Stimulated activated CD8-positive, alpha-beta memory T cell treated with anti-CD3 and anti-CD28 coated beads, Interleukin-12 subunit alpha, Interleukin-12 subunit beta, amount 100 ng/mL, for 4 hours (primary cell): ENCODE measurements around the gene GRAMD1A.

Experiments used
- DNase-seq: peaks from one replicate; pipeline ENCODE4 v3.0.0-alpha.2; 2020; ENCODE audit warnings: low read depth

Gene GRAMD1A

GRCh38 chr19:35055715-35056179 lies 55.6 kb downstream of the GRAMD1A start:
- no peak for DNase-seq

- no peak for DNase-seq
Measured at GRCh38 chr19:35056513-35057063, 56.5 kb downstream of the GRAMD1A start.

DNA sequence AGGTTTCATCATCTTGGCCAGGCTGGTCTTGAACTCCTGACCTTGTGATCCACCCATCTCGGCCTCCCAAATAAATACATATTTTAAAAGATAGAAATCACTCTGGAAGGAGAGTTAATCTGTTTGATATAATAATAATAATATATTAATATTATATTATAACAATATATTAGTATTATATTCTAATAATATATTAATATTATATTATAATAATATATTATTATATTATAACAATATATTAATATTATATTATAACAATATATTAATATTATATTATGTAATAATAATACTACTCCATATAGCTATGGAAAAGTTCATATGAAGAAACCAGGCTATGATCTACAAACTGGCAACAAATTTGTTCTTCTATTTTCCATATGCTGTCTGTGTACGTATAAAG lies 58.2 kb downstream of the GRAMD1A start:
- no peak for DNase-seq

DNA sequence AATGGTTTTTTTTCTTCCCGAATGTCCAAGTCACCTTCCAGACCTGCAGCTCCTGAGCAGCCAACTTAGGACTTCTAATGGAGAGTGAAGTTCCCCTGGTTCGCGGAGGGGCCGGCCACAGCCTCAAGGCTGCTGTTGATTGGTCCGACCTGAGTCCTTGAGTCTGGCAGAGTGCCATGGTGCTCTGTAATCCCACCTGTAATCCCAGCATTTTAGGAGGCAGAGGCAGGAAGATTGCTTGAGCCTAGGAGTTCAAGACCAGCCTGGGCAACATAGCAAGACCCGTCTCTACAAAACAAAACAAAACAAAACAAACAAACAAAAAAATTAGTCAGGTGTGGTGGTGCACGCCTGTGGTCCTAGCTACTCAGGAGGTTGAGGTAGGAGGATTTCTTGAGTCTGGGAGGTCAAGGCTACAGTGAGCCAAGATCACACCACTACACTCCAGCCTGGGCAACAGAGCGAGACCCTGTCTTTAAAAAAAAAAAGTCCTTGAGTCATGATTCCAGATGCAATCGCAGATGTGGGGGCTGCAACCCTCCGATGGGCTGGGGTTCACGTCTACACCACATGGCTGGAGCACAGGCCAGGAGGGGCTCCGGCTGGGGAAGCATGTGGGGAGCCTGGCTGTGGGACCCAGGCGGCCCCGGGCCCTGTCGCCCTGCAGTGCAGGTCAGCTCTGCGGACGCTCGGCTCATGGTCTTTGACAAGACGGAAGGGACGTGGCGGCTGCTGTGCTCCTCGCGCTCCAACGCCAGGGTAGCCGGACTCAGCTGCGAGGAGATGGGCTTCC lies 59.1 kb downstream of the GRAMD1A start:
- DNase-seq: no peak

DNA sequence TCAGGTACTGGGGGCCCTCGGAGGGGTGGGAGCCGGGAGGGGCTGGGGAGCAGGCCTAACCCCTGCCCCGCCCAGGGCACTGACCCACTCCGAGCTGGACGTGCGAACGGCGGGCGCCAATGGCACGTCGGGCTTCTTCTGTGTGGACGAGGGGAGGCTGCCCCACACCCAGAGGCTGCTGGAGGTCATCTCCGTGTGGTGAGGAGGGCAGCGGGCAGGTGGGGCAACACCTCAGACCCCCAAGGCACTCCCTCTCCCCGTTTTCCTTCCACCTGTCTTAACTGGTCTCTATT lies 59.6 kb downstream of the GRAMD1A start:
- no peak for DNase-seq

DNA sequence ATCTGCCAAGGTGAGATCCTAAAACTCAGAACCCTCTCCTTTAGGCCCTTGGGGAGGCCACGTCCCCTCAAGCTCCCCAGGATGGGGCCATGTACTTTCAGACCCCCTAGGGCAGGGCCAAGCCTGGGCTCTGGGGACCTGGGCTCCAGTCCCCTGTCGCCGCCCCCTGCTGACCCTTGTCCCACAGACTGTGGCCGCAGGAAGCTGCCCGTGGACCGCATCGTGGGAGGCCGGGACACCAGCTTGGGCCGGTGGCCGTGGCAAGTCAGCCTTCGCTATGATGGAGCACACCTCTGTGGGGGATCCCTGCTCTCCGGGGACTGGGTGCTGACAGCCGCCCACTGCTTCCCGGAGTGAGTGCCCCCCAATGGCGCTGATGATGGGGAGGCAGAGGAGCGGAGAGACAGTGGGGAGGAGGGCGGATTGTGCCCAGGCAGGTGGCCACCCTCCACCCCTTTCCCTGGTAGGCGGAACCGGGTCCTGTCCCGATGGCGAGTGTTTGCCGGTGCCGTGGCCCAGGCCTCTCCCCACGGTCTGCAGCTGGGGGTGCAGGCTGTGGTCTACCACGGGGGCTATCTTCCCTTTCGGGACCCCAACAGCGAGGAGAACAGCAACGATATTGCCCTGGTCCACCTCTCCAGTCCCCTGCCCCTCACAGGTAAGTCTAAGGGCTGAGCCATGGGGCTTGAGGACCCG lies 60.2 kb downstream of the GRAMD1A start:
- no peak for DNase-seq

GRCh38 chr19:35061583-35062373 lies 61.7 kb downstream of the GRAMD1A start:
- DNase-seq: no peak

DNA sequence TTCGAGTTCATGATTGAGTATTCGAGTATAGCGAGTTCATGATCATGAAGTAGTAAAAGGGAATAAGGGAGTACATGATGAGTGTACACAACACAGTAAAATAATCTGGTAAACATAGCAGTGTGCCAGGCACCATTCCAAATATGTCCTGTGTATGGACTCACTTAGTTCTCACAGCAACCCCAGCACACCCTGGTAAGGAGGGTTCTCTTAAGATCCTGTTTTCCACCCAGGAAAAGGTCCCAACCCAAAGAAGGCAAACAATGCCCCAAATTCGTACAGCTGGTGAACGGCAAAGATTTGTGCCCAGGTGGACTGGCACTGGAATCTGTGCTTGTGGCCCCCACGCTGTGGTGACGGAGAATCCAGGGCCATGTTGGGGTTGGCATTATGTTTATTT lies 62.8 kb downstream of the GRAMD1A start:
- DNase-seq: no peak

DNA sequence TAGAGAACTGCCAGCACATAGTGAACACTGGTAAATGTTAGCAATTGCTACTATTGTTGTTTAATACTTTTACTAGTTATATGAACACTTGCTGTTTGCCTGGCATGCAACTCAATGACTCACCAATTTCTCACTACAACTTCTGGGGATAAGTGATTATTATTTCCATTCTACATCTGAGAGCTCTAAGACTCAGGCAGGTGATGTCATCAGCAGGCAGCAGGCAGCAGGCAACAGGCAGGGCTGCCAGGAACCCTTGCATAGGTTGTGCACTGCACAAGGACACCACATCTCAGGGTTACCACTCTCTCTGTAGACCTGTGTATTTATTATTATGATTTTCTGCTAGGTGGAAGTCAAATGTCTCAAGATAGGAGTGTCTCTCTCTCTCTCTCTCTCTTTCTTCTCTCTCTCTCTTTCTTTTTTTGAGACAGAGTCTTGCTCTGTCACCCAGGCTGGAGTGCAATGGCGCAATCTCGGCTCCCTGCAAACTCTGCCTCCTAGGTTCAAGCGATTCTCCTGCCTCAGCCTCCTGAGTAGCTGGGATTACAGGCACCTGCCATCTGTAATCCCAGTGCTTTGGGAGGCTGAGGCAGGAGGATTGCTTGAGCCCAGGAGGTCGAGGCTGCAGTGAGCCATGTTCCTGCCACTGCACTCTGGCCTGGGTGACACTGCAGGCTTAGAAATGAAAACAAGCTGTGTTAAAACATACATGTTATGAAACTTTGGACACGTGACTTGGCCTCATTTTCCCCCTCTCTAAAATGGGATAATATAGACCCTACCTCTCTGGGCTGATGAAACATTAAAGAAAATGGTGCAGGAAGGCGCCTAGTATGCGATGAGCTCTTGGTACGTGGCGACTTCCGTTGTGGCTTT lies 64.1 kb downstream of the GRAMD1A start:
- DNase-seq: no peak

- DNase-seq: no peak
Measured at GRCh38 chr19:35065574-35065973, 65.5 kb downstream of the GRAMD1A start.

GRCh38 chr19:35066121-35066520 lies 66.0 kb downstream of the GRAMD1A start:
- DNase-seq: no peak

GRCh38 chr19:35066691-35067563 lies 66.8 kb downstream of the GRAMD1A start:
- DNase-seq: peak; percentile 73

DNA sequence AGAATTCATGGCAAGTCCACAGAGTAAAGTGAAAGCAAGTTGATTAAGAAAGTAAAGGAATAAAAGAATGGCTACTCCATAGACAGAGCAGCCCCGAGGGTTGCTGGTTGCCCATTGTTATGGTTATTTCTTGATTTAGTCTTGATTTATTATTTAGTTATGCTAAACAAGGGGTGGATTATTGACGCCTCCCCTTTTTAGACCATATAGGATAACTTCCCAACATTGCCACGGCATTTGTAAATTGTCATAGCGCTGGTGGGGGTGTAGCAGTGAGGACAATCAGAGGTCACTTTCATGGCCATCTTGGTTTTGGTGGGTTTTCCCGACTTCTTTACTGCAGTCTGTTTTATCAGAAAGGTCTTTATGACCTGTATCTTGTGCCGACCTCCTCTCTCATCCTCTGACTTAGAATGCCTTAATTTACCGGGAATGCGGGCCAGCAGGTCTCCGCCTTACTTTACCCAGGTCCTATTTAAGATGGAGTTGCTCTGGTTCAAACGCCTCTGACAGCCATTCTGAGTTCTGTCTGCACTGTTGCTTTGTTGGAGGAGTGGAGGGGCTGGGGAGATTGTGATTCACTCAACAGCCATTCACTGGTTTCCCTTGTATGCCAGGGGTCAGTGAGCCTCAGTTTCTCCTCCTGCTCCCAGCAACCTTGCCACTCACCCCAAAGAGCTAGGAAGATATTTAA lies 69.0 kb downstream of the GRAMD1A start:
- no peak for DNase-seq

DNA sequence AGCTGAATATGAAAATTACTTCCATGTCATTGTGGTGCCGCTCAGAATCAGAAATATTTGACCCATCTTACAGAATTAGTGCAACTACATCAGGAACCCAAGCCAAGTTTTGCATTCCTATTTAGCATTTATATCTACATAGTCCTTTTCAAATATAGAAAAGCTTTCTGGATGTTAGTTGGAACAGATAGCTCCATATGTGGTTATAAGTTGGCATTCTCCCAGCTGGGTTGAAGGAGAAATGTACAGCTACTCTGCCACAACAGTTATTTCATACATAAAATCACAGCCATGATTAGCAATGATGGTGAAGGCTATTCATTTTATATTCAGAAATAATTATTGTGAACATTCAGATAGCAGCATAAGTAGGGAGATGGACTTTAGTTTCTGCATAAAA lies 69.6 kb downstream of the GRAMD1A start:
- no peak for DNase-seq

DNA sequence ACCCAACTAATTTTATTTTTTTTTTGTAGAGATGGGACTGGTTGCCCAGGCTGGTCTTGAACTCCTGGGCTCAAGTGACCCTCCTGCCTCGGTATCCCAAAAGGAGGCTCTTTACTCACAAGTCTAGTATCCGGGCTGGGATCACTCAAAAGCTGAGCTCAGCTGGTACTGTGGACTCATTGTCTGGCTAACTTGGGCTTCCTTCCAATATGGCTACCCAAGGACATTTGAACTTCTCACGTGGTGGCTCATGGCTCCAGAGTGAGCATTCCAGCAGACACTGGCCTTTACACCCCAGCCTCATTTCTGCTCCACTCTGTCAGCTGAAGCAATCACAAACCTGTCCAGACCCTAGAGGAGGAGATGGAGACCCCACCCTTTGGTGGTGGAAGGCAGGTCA lies 70.3 kb downstream of the GRAMD1A start:
- DNase-seq: no peak

DNA sequence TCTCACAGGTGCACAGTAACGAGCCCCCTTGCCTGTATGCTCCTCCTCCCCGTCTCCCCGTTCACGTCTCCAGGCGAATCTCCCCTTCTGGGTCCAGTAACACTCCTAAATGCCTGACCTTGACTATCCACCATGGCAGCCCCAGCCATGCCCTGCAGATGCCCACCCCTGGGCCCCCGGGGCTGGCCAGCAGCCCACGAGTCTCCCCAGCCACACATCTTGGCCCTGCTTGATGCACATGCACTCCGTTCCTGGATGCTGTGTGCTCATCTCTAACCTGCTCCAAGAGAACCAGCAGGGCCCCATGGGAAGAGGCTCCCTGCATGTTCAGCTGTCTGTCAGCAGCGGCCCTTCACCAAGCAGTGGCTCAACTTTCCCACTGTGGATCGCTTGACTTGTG lies 73.4 kb downstream of the GRAMD1A start:
- no peak for DNase-seq

DNA sequence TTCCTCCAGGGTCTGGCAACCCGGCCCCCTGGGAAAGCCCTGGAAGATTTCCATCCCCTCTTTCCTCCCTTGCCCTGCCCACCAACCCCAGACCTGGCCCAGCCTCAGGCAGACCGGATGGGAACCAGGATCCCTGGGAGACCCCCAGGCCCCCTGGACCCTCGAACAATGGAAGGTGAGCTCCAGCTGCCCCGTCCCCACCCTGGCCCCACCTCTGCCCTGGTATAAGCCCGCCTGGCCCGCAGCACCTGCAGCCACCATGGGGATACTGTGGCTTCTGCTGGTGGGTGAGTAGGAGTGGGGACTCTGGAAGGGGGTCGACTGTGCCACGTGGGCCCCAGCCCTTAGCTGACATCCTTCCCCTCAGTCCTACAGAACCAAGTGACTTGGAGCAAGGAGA lies 73.8 kb downstream of the GRAMD1A start:
- no peak for DNase-seq

DNA sequence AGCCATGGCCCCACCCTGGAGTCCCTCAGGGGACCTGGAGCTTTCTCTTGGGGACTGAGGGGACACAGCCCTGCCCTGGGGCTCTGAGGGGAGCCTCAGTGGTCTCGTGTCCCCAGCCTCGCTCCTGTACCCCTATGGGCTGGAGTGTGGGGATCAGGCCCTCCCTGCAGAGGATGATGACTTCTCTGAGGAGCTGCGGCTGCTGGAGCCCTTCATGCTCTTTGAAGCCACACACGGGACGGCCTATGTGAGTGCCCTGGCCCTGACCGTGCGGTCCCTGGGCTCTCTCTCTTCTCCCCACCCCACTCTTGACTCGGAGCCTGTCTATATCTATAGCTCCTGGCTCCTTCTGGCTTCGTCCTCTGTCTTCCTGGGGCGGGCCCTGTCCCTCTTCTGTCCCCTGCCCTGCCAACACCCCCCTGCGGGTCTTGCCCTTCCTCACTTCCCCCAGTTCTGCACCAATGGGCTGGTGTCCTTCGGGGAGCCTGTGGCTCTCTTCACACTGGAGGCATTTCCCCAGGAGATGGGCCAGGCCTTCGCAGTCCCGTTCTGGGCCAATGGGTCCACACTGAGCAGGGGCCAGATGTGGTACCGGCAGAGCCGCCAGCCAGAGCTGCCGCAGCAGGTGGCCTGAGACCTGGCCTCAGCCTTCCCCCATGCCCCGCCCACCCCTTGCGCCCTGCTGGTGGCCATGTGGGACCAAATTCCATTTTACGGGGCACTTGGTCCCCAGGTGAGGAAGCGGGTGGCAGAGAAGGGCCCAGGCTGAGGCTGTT lies 74.5 kb downstream of the GRAMD1A start:
- DNase-seq: no peak
